ENCODE data around the gene BORCS5.

- TF ChIP-seq POLR2A (IDR thresholded peaks at IDR 0.05) (no peak), CTCF (IDR thresholded peaks at IDR 0.05) (no peak)
Observed at GRCh38 chr12:12323118-12323517, 33.8 kb upstream of the BORCS5 start.

All from testis (tissue), 2 donors.